ENCODE results near the gene NHERF1.

Gene NHERF1

GRCh38 chr17:74807925-74808324 lies 59.5 kb downstream of the NHERF1 start:
- Histone ChIP-seq H3K4me2 (ENCODE audit: low read length) (no peak overlapping the region), H2AFZ (ENCODE audit: low read length) (no peak overlapping the region)

DNA sequence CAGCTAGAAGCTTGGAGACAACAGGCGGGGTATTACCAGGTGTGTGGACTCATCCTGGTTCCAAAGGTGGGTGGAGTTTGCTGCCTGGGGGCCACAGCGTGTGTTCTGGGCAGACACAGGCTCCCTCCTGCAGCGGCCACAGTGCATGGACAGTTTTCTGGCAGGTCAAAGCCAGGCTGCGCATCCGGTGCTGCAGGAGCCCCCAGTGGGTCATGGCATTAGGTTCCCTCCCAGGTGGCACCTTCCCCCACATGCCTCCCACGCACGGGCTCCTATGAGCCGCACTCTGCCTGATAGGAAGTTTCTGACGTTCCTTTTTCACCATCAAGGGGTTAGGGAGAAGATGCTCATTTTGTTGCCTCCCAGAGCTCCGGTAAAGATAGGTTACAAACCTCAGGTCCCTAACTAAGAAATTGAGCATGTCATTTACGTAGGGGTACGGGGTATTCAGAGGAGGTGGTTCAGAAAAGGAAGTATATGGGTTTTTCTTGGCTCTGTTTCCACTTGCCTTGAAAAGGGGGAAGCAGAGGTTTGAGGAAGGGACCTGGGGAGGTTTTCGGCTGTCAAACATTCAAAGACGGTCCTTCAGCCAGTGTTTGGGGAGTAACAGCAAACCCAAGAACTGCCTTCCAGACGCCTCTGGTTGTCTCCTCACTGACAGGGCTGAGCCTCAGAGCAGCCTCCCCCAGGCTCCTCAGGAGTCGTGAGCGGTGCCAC lies 60.4 kb downstream of the NHERF1 start:
- Histone ChIP-seq H3F3A (ENCODE audit: insufficient read depth, low read length) (no peaks in the 10 kb centered on the region), H3K9me3 (ENCODE audit: low read length) (no peaks in the 10 kb centered on the region), H3K27ac (ENCODE audit: low read depth, low read length, poor library complexity, severe bottlenecking) (no peak overlapping the region), H3K9me2 (ENCODE audit: low read depth, low read length) (no peaks in the 10 kb centered on the region), H3K36me3 (ENCODE audit: insufficient read depth, low read length) (no peaks in the 10 kb centered on the region), H3K4me3 (ENCODE audit: low read depth, low read length, poor library complexity, severe bottlenecking) (no peak overlapping the region), H3K4me2 (ENCODE audit: low read length) (no peak overlapping the region), H3K27me3 (ENCODE audit: insufficient read depth, low read length) (no peaks in the 10 kb centered on the region), H3K79me2 (ENCODE audit: insufficient read depth, low read length) (no peaks in the 10 kb centered on the region), H3K4me1 (ENCODE audit: insufficient read depth, low read length, severe bottlenecking) (no peaks in the 10 kb centered on the region), H4K20me1 (ENCODE audit: insufficient read depth, low read length) (no peaks in the 10 kb centered on the region), H2AFZ (ENCODE audit: low read length) (no peak overlapping the region), H3K9ac (ENCODE audit: low read length) (no peak overlapping the region)
- TF ChIP-seq EZH2 (IDR thresholded peaks at IDR 0.05; ENCODE audit: borderline replicate concordance, low read length): no peak
- TF ChIP-seq, protein P1, sequence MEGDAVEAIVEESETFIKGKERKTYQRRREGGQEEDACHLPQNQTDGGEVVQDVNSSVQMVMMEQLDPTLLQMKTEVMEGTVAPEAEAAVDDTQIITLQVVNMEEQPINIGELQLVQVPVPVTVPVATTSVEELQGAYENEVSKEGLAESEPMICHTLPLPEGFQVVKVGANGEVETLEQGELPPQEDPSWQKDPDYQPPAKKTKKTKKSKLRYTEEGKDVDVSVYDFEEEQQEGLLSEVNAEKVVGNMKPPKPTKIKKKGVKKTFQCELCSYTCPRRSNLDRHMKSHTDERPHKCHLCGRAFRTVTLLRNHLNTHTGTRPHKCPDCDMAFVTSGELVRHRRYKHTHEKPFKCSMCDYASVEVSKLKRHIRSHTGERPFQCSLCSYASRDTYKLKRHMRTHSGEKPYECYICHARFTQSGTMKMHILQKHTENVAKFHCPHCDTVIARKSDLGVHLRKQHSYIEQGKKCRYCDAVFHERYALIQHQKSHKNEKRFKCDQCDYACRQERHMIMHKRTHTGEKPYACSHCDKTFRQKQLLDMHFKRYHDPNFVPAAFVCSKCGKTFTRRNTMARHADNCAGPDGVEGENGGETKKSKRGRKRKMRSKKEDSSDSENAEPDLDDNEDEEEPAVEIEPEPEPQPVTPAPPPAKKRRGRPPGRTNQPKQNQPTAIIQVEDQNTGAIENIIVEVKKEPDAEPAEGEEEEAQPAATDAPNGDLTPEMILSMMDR (IDR thresholded peaks at IDR 0.05; ENCODE audit: low read length): no peak

More at GRCh38 chr17:74807925-74808324, 59.5 kb downstream of the NHERF1 start:
- no peak overlapping the region for H3K27ac ChIP-seq (ENCODE audit: low read depth, low read length, poor library complexity, severe bottlenecking)
- H3K9me3 ChIP-seq (ENCODE audit: low read length): no peaks in the 10 kb centered on the region
- no peaks in the 10 kb centered on the region for H3F3A ChIP-seq (ENCODE audit: insufficient read depth, low read length)
- 0 out of 2 replicates have a peak, but pooled peaks cover under 1% of the 10 kb centered on the region for H3K36me3 ChIP-seq (ENCODE audit: insufficient read depth, low read length)
- TF ChIP-seq, protein P1 (IDR thresholded peaks at IDR 0.05; ENCODE audit: low read length): no peak
- no peak for TF ChIP-seq EZH2 (IDR thresholded peaks at IDR 0.05; ENCODE audit: borderline replicate concordance, low read length)
- H4K20me1 ChIP-seq (ENCODE audit: insufficient read depth, low read length): no peaks in the 10 kb centered on the region
- H3K4me3 ChIP-seq (ENCODE audit: low read depth, low read length, poor library complexity, severe bottlenecking): no peak overlapping the region
- H3K4me1 ChIP-seq (ENCODE audit: insufficient read depth, low read length, severe bottlenecking): no peaks in the 10 kb centered on the region
- no peaks in the 10 kb centered on the region for H3K27me3 ChIP-seq (ENCODE audit: insufficient read depth, low read length)
- H3K9me2 ChIP-seq (ENCODE audit: low read depth, low read length): no peaks in the 10 kb centered on the region
- no peak overlapping the region for H3K9ac ChIP-seq (ENCODE audit: low read length)
- no peaks in the 10 kb centered on the region for H3K79me2 ChIP-seq (ENCODE audit: insufficient read depth, low read length)

GRCh38 chr17:74810699-74811485 lies 62.5 kb downstream of the NHERF1 start:
- Histone ChIP-seq H3K27ac (ENCODE audit: low read depth, low read length, poor library complexity, severe bottlenecking) (no peak overlapping the region), H4K20me1 (ENCODE audit: insufficient read depth, low read length) (no peaks in the 10 kb centered on the region), H3K4me2 (ENCODE audit: low read length) (no peak overlapping the region)

More at GRCh38 chr17:74810699-74811485, 62.5 kb downstream of the NHERF1 start:
- Histone ChIP-seq H3K4me1 (ENCODE audit: insufficient read depth, low read length, severe bottlenecking) (no peaks in the 10 kb centered on the region), H3F3A (ENCODE audit: insufficient read depth, low read length) (no peaks in the 10 kb centered on the region), H3K9ac (ENCODE audit: low read length) (no peak overlapping the region), H3K27me3 (ENCODE audit: insufficient read depth, low read length) (no peaks in the 10 kb centered on the region), H3K9me2 (ENCODE audit: low read depth, low read length) (no peaks in the 10 kb centered on the region), H3K36me3 (ENCODE audit: insufficient read depth, low read length) (no peaks in the 10 kb centered on the region), H2AFZ (ENCODE audit: low read length) (no peak overlapping the region), H3K4me3 (ENCODE audit: low read depth, low read length, poor library complexity, severe bottlenecking) (no peak overlapping the region), H3K79me2 (ENCODE audit: insufficient read depth, low read length) (no peaks in the 10 kb centered on the region), H3K9me3 (ENCODE audit: low read length) (no peaks in the 10 kb centered on the region)
- TF ChIP-seq EZH2 (IDR thresholded peaks at IDR 0.05; ENCODE audit: borderline replicate concordance, low read length): no peak
- TF ChIP-seq, protein P1 (IDR thresholded peaks at IDR 0.05; ENCODE audit: low read length): no peak

Measured in OCI-LY1 (cell line).